CD4-positive, alpha-beta T cell treated with Interleukin-15 for 4 hours (primary cell): ENCODE data around the gene CACNB1.
A peak's percentile ranks its signal among the peaks of the same experiment; 100 is the strongest.
"Not testable (repeated sequence)": the region's sequence is repeated elsewhere in the genome, so short reads cannot be mapped to it uniquely, and the experiment has no call there.

Experiments
- DNase-seq: peaks from one replicate; pipeline ENCODE4 v3.0.0-alpha.2; 2020; ENCODE audit warnings: low spot score

Gene CACNB1

GRCh38 chr17:39174920-39175694, 22.4 kb downstream of the CACNB1 start:
- peak; percentile 73 for DNase-seq

GRCh38 chr17:39173526-39174274, 23.8 kb downstream of the CACNB1 start:
- DNase-seq: no peak

GRCh38 chr17:39173080-39173479, 24.4 kb downstream of the CACNB1 start:
- no peak for DNase-seq

GRCh38 chr17:39171933-39172332, 25.5 kb downstream of the CACNB1 start:
- no peak for DNase-seq

GRCh38 chr17:39170558-39170957, 26.9 kb downstream of the CACNB1 start:
- no peak for DNase-seq

GRCh38 chr17:39170109-39170508, 27.4 kb downstream of the CACNB1 start:
- DNase-seq: no peak

GRCh38 chr17:39169518-39169917, 28.0 kb downstream of the CACNB1 start:
- DNase-seq: no peak

GRCh38 chr17:39169101-39169500, 28.4 kb downstream of the CACNB1 start:
- DNase-seq: no peak

GRCh38 chr17:39168503-39168902, 29.0 kb downstream of the CACNB1 start:
- DNase-seq: not testable (repeated sequence)

GRCh38 chr17:39167476-39167875, 30.0 kb downstream of the CACNB1 start:
- no peak for DNase-seq

GRCh38 chr17:39166437-39167335, 30.8 kb downstream of the CACNB1 start:
- DNase-seq: no peak

GRCh38 chr17:39165841-39166349, 31.6 kb downstream of the CACNB1 start, which contains the start of gene ARL5C:
ARL5C (minus strand) TSS chr17:39166161; CDS start chr17:39165760, 401 bp downstream.
- DNase-seq: no peak

- no peak for DNase-seq
Observed at GRCh38 chr17:39165178-39165840, 32.2 kb downstream of the CACNB1 start.

- DNase-seq: peak; percentile 78
Observed at GRCh38 chr17:39164675-39165143, 32.8 kb downstream of the CACNB1 start.

- no peak for DNase-seq
Observed at GRCh38 chr17:39161962-39162361, 35.5 kb downstream of the CACNB1 start.

GRCh38 chr17:39158623-39159022, 38.8 kb downstream of the CACNB1 start:
- DNase-seq: no peak

GRCh38 chr17:39156491-39156890, 41.0 kb downstream of the CACNB1 start:
- no peak for DNase-seq

- no peak for DNase-seq
Observed at GRCh38 chr17:39155654-39156053, 41.8 kb downstream of the CACNB1 start.

GRCh38 chr17:39153599-39154051, 43.8 kb downstream of the CACNB1 start:
- DNase-seq: peak; percentile 94

GRCh38 chr17:39151943-39152818, 45.3 kb downstream of the CACNB1 start:
- DNase-seq: peak; percentile 12
